Ecto neural progenitor cell (in vitro differentiated cells): ENCODE data around the gene WDR93.
A peak's percentile ranks its signal among the peaks of the same experiment; 100 is the strongest.
"Not testable (repeated sequence)": the region's sequence is repeated elsewhere in the genome, so short reads cannot be mapped to it uniquely, and the experiment has no call there.

Experiments used
- DNase-seq: peaks from one replicate; pipeline ENCODE4 v3.0.0-alpha.2; 2018; ENCODE audit warnings: low spot score

WDR93 gene

GRCh38 chr15:89770041-89770440 lies 79.4 kb downstream of the WDR93 start:
- no peak for DNase-seq

GRCh38 chr15:89772932-89773583 lies 82.4 kb downstream of the WDR93 start:
- DNase-seq = no peak

GRCh38 chr15:89774492-89774891 lies 83.9 kb downstream of the WDR93 start:
- DNase-seq = no peak

- no peak for DNase-seq
Observed at GRCh38 chr15:89775815-89776214, 85.2 kb downstream of the WDR93 start.

- DNase-seq = peak; percentile 95
Observed at GRCh38 chr15:89776274-89777072, 85.9 kb downstream of the WDR93 start, which contains the start of gene MESP2. TSS of gene MESP2 (plus strand) at chr15:89776332. CDS start at chr15:89776358, 26 bp downstream.

- no peak for DNase-seq
Observed at GRCh38 chr15:89777073-89777751, 86.6 kb downstream of the WDR93 start.

- no peak for DNase-seq
Observed at GRCh38 chr15:89777782-89778380, 87.3 kb downstream of the WDR93 start.

GRCh38 chr15:89778861-89779260 lies 88.2 kb downstream of the WDR93 start:
- DNase-seq = no peak

- DNase-seq = no peak
Observed at GRCh38 chr15:89780601-89781000, 90.0 kb downstream of the WDR93 start.

- DNase-seq = no peak
Observed at GRCh38 chr15:89781055-89781454, 90.4 kb downstream of the WDR93 start.

- DNase-seq = no peak
Observed at GRCh38 chr15:89781891-89782618, 91.4 kb downstream of the WDR93 start.

- not testable (repeated sequence) for DNase-seq
Observed at GRCh38 chr15:89782619-89782950, 92.0 kb downstream of the WDR93 start.

- no peak for DNase-seq
Observed at GRCh38 chr15:89783111-89783860, 92.7 kb downstream of the WDR93 start.

GRCh38 chr15:89783861-89784685 lies 93.5 kb downstream of the WDR93 start:
- DNase-seq = no peak

- DNase-seq = no peak
Observed at GRCh38 chr15:89784686-89784960, 94.0 kb downstream of the WDR93 start.

GRCh38 chr15:89785064-89785773 lies 94.6 kb downstream of the WDR93 start:
- no peak for DNase-seq

- DNase-seq = no peak
Observed at GRCh38 chr15:89785774-89786140, 95.1 kb downstream of the WDR93 start.

- no peak for DNase-seq
Observed at GRCh38 chr15:89787944-89788343, 97.3 kb downstream of the WDR93 start.

- DNase-seq = not testable (repeated sequence)
Observed at GRCh38 chr15:89788585-89788984, 98.0 kb downstream of the WDR93 start.

- no peak for DNase-seq
Observed at GRCh38 chr15:89790206-89790605, 99.6 kb downstream of the WDR93 start.
